Cerebellar cortex (tissue), 1 donor: ENCODE results near the gene CTSC.
"Not testable (repeated sequence)": the region's sequence is repeated elsewhere in the genome, so short reads cannot be mapped to it uniquely, and the experiment has no call there.

ENCODE experiments used
- DNase-seq: peaks from one replicate; pipeline ENCODE4 v3.0.0-alpha.2; 2015; ENCODE audit warnings: low spot score

CTSC gene

DNA sequence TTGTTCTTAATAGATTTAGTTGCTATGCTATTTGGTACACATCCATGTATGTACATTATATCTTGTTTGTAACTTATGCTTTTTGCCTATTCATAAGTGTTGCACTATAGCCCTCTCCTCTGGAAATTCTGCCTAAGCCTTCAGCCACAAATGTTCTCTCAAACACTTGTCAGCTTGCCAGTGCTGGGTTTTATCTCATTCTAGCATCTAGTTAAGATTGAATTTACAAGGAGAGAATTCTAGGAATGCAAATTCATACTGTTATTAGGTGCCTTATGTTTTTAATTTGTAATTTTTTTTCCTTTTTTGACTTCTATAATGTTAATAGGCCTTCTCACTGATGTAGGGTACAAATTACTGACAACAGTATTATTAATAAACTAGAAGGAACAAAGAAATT is 14.6 kb upstream of the CTSC start:
- DNase-seq, result no peak

- no peak for DNase-seq
These were observed 11.3 kb upstream of the CTSC start for GRCh38 chr11:88348870-88349269.

DNA sequence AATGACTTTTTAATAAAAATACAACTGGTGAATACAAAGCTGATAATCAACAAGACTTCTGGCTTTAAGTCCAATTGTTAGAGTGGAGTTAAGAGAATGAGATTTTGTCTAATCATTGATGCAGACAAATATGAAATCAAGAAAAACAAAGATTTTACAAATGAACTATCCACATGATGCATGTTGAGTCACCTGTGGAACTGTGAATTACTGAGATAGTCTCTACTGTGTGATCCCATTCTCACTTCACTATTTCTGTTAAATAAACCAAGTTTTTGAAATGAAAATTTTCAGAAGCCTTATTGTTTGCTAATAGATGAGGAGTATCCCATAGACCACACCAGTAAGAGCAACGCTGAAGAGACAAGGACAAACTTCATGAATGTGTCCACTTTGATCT is 8.4 kb upstream of the CTSC start:
- DNase-seq, result no peak

GRCh38 chr11:88345408-88345807 is 7.9 kb upstream of the CTSC start:
- DNase-seq, result no peak

DNA sequence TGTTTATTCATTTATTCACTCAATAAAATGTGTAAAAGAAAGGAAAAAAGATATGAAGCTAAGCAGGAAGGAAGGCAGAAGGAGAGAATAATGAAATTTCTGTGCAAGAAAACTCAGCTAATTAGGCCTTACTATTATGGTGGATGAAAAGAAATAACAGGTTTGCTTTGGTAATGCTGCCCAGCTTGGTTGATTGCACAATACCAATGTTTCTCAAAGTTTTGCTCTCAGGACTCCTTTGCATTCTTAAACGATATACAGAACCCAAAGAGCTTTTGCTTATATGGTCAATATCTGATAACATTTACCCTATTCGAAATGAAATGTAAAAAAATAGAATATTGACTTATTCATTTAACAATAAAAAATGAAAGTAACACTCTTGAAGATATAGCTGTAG is 7.3 kb upstream of the CTSC start:
- no peak for DNase-seq

DNA sequence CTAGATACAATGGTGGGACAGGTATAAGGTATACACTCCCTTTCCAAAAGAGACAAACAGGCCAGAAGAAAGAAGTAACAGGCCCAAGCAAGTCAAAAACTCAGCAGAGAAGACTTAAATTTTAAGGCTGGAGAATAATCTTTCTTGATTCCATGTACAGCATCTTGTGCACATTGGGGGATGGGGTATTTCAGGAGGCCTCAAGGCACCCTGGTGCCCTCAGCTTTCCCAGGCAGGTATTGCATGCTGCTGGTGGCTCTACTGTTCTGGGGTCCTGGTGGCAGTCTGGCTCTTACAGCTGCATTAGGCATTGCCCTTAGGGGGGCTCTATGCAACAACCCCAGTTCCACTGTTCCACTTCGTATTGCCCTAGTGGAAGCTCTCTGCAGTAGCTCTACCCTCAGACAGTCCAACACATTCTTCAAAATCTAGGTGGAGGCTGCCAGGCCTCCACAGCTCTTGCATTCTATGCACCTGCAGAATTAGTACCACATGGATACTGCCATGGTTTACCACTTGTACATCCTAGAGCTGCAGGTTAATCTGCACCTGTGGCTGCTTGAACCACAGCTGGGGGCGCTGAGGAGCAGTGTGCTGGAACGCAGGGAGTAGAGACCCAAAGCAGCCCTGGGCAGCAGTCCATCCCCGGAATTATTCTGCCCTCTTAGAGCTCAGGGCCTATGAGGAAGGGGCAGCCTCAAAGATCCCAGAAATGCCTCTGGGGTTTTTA is 4.2 kb upstream of the CTSC start:
- DNase-seq, result no peak

DNA sequence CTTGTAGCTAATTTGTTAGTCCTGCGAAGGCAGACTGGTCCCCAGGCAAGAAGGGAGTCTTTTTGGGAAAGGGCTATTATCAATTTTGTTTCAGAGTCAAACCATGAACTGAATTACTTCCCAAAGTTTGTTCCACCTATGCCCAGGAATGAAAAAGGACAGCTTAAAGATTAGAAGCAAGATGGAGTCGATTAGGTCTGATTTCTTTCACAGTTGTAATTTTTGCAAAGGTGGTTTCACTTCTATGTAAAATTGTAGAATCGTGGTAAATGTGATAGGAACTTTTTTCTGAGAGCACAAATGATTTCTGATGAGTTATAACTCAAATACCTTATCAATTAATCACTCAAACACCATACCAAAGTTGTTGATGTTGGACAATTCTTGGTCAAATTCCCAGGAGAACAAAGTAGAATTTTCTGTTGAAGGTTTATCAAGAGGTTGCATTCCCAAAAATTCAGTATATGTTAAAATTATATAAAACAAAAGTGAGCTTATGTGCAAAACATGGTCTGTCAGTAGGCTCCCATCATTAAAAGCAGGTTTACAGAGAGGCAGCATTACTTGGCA is 2.9 kb upstream of the CTSC start:
- no peak for DNase-seq

DNA sequence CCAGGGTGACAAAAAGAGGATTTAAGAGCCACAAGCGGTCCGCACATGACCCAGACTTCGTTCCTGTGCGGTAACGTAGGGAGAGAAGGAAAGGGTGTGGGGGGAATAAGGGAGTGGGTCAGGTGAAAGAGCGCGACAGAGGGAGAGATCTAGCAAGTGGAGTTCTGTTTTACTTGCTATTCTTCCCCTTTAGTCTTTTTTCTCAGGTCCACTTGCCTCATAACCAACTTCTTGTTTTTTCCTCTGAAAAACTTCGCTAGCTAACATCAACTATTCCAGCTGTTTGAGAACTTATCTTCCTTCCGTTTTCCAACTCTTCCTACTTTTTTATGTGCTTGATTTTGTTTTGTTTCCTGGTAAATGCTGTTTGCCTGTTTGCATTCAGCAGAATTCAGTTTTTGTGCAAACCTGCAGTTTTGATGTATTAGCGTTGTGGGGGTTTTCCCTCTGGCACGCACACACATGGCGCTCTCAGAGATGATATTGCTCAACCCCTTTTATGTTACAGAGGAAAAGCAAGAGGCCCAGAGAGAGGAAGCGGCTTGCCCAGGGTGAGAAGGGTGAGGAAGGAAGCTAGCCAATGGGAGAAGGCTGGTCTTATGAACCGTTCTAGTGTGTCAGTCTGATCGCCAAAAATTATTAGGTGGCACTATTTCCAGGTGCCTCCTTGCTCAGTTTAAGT is 592 bp upstream of the CTSC start:
- DNase-seq, result no peak

DNA sequence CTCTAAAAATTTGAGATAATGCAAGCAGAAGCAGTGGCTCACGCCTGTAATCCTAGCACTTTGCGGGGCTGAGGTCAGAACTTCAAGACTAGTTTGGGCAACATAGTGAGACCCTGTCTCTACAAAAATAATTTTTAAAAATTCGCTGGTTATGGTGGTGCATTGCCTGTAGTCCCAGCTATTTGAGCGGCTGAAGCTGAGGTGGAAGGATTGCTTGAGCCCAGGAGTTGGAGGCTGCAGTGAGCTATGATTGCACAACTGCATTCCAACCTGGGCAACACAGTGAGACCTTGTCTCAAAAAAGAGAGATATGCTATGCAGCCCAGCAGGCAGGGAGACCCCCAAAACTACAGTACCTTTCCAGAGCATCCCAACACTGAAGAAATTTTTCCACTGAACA is 2.3 kb downstream of the CTSC start:
- no peak for DNase-seq

DNA sequence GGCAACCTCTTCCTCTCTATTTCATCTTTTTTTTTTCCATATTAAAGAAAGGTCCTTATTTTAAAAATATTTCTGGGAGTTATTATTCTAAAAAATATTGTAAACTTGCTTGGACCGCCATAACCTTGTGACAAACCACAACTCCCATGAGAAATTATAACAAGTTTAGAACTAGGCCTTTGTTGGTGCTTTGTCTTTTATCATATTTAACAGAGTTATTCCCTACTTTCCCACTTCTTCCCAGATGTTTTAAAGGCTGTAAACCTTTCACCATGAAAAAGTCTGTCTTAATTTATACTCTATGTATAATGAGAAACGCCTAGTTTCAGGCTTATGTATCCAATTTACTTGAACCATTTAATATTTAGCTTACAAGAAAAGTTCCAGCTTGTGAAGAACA is 3.7 kb downstream of the CTSC start:
- DNase-seq, result no peak

- DNase-seq, result no peak
These were observed 4.7 kb downstream of the CTSC start for GRCh38 chr11:88332851-88333250.

DNA sequence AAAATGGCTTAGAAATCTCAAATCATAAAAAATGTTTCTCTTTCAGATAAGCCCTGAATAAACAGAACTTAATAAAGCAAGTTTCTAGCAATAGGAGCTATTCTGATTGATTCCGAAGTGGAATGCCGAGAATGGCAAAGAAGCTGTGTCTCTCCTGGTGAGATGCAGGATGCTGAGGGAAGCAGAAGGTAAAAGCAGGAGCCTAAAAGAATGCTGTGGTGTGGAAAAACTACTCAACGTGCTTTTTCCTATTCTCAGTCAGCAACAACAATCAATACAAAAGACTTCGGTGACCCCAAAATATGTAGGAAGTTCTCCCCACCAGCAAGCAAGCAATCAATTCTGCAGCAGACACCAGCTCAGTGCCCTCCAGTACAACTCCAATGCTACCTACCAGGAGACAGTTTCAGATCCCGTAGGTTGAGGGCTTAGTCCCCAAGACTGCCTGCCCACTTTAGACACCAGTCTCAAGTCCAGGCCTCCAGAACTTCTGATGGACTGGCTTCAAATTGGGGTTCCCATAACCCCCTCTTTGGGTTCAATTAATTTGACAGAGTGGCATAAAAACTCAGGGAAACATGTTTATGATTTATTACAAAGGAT is 6.6 kb downstream of the CTSC start:
- DNase-seq, result no peak

DNA sequence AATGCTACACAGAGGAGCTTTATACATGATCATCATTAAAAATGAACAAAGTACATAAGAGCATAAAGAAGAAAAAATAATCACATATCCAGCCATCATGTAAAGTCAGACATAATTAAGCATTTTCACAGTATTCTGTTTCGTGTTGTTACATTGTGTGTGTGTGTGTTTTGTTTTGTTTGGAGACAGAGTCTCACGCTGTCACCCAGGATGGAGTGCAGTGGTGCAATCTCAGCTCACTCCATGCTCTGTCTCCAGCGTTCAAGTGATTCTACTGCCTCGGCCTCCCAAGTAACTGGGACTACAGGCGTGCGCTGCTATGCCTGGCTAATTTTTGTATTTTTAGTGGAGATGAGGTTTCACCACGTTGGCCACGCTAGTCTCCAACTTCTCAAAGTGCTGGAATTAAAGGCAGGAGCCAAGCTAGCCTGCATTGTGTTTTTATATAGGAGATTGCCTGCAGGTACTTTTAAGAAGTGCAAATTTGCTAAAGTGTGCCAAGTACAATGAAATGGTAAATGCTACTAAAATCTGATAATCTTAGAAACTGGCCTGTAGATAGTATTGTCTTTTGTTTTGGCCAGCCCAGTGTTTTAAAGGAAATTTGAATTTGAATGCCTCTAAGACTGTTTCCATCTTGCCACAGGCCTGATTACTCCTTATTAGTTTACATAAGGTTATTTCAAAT is 7.8 kb downstream of the CTSC start:
- no peak for DNase-seq

DNA sequence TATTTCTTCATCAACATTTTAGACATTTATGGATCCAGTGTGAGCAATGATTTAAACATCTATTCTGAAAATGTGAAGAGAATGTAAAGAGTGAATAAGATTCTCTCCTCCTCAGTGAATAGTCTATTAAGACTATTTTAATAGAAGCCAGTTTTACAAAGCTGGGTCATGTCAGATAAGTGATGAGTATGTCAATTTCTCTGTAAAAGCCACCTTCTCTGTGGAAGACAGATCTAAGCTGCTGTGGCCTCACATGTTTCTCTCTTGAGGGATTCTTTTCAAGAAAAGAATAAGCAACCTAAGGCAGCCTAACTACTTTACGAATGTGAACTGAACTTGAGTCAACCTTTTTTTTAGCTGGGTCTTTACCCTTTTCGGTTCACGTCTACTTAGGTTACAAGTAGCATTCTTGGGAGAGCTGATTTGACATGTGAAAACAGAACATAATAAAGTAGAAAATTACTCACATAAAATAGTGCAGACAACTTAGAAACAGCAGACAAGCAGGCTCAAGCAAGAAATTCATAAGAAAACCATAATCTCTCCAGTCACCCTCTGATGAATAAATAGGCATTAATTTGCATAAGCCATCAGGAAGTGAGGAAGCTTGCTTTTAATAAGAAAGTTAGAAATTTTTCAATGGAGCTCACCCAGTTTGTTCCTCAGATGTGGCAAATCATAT is 9.9 kb downstream of the CTSC start:
- no peak for DNase-seq

DNA sequence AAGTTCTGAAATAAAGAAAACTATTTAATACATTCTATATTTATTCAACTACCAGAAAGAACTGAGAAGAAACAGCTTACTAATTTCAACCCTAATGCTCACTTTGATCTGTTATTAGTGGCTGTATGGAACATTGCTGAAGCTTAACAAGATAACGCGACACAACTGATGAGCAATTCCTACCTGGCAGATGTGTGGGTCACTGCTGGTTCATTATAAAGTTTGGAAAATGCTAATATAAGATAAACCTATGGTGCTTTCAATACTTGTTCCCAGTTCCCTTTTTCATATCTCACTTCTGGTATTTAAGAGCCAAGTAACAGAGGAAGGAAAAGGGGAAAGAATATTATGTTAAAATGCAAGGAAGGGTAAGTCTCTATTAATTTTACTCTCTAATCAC is 10.5 kb downstream of the CTSC start:
- DNase-seq, result no peak

DNA sequence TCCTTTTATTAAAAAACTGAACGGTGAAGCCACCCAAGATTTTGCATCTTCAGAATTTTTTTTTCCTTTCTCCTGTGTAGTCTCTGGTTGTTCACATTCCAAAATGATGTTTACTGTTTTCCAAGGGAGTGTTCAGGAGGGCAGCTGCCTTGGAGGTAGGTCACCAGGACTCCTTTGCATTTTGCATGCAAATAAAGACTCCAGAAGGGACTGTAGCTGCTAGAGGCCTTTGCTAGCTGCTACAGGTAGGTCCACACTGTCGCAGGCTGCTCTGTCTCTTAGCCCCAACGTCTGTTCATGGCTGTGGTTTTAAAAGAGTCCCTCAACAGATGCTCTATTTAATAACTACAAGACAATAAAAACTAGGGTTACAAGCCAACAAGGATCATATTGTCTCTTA is 11.4 kb downstream of the CTSC start:
- DNase-seq, result no peak

GRCh38 chr11:88324562-88325345 is 12.8 kb downstream of the CTSC start:
- DNase-seq, result no peak

- DNase-seq, result not testable (repeated sequence)
These were observed 14.7 kb downstream of the CTSC start for GRCh38 chr11:88322881-88323280.

- not testable (repeated sequence) for DNase-seq
These were observed 16.1 kb downstream of the CTSC start for GRCh38 chr11:88321412-88321811.

DNA sequence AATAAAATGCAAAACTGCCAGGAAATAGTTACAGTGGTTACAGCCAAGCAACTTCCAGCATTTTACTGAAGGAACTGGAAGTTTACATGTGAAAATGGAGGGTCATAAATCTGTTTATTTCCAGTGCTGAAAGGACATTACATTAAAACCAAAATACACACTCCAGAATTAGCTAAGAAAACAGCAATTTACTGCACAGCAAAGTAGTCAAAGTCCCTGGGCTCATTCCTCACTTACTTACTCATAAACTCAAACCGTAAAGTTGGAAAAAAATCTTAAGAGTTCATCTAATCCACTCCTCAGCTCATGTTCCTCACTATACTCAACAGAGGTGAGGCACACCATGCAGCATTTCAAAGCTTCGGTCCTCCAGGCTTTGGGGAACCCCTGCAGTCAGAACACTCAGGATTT is 17.4 kb downstream of the CTSC start:
- DNase-seq, result no peak

DNA sequence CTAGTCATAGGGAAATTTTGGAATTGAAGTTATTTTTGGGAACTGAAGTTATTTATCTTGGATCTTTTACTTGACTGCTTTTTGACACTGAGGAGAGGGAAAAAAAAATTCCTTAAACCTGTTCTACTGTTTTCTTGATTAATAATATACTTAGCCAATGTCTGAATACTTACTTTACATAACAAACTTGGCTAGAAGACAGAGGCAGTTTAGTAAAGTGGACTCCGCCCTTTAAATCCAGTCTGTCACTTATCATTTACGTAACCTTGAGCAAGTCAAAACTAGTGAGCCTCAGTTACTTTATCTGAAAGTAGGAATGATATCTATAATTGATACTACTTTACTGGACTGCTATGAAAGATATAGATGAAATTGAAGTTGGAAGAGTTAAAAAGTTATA is 19.5 kb downstream of the CTSC start:
- DNase-seq, result no peak
